ENCODE results near the gene NWD2. TPM values are rescaled to one million over a fixed set of nuclear protein-coding genes. Genes with fewer than 3 reads are reported as not detected.

The NWD2 gene
- polyA plus RNA-seq, 1 donor (not counting 4 experiments of a cell fraction or from before 2014, with no cell fraction given), result 0.10 TPM

- no peak for DNase-seq (ENCODE audit: low read depth, low spot score)
- Histone ChIP-seq H4K20me1 (ENCODE audit: control insufficient read depth, extremely low read depth, insufficient read depth, low read length) (no peaks in the 10 kb centered on the region), H2AFZ (ENCODE audit: control insufficient read depth, low read length) (no peak overlapping the region), H3K36me3 (ENCODE audit: control insufficient read depth in 2 of 2, extremely low read depth in 1 of 2, insufficient read depth in 2 of 2, low read length in 2 of 2) (no peaks in the 10 kb centered on the region), H3K9me3 (ENCODE audit: control insufficient read depth, low read depth, low read length) (no peaks in the 10 kb centered on the region), H3K4me2 (ENCODE audit: control insufficient read depth, extremely low read depth, insufficient read depth, low read depth, low read length) (no peak overlapping the region), H3K9ac (ENCODE audit: control insufficient read depth, extremely low read depth, insufficient read depth, low read length) (no peak overlapping the region), H3K79me2 (ENCODE audit: control insufficient read depth, insufficient read depth, low read length) (no peaks in the 10 kb centered on the region), H3K9me1 (ENCODE audit: control insufficient read depth, extremely low read depth, insufficient read depth, low read length) (no peaks in the 10 kb centered on the region), H3K4me3 (ENCODE audit: control insufficient read depth in 2 of 3, extremely low read depth in 1 of 3, insufficient read depth in 2 of 3, low read depth in 1 of 3, low read length in 3 of 3) (no peak overlapping the region), H3K27ac (ENCODE audit: control insufficient read depth, insufficient read depth, low read length) (no peak overlapping the region), H3K27me3 (ENCODE audit: control insufficient read depth, extremely low read depth, insufficient read depth, low read length) (no peaks in the 10 kb centered on the region), H3K4me1 (ENCODE audit: control insufficient read depth, extremely low read depth, insufficient read depth, low read length) (peaks cover 21% of the 10 kb centered on the region)
- dilution Hi-C loops (cut with MboI; ENCODE audit: extremely low pct_ligation_motif_present, low sequenced_read_pairs), result no loop called here
- FAIRE-seq, result no peak
- no peak for TF ChIP-seq EZH2 (IDR thresholded peaks at IDR 0.05; ENCODE audit: low read length)
- TF ChIP-seq CTCF (optimal IDR thresholded peaks at IDR 0.05 in 1 of 3, IDR thresholded peaks at IDR 0.05 in 1 of 3, conservative IDR thresholded peaks at IDR 0.05 in 1 of 3; ENCODE audit: extremely low read depth in 1 of 3, insufficient read depth in 2 of 3, low read length in 3 of 3), result no peak
Observed at GRCh38 chr4:37442062-37442323, 197.4 kb downstream of the NWD2 start.

- no peaks in the 10 kb centered on the region for H4K20me1 ChIP-seq (ENCODE audit: control insufficient read depth, extremely low read depth, insufficient read depth, low read length)
- TF ChIP-seq CTCF (optimal IDR thresholded peaks at IDR 0.05 in 1 of 3, IDR thresholded peaks at IDR 0.05 in 1 of 3, conservative IDR thresholded peaks at IDR 0.05 in 1 of 3; ENCODE audit: extremely low read depth in 1 of 3, insufficient read depth in 2 of 3, low read length in 3 of 3), result no peak
- H3K9me3 ChIP-seq (ENCODE audit: control insufficient read depth, low read depth, low read length), result no peaks in the 10 kb centered on the region
- FAIRE-seq (no peak), DNase-seq (ENCODE audit: low read depth, low spot score) (no peak)
- dilution Hi-C loops (cut with MboI; ENCODE audit: extremely low pct_ligation_motif_present, low sequenced_read_pairs), result no loop called here
- no peaks in the 10 kb centered on the region for H3K79me2 ChIP-seq (ENCODE audit: control insufficient read depth, insufficient read depth, low read length)
- H3K9me1 ChIP-seq (ENCODE audit: control insufficient read depth, extremely low read depth, insufficient read depth, low read length), result no peaks in the 10 kb centered on the region
- peaks cover 21% of the 10 kb centered on the region for H3K4me1 ChIP-seq (ENCODE audit: control insufficient read depth, extremely low read depth, insufficient read depth, low read length)
- no peak overlapping the region for H3K9ac ChIP-seq (ENCODE audit: control insufficient read depth, extremely low read depth, insufficient read depth, low read length)
- H3K4me2 ChIP-seq (ENCODE audit: control insufficient read depth, extremely low read depth, insufficient read depth, low read depth, low read length), result no peak overlapping the region
- no peaks in the 10 kb centered on the region for H3K36me3 ChIP-seq (ENCODE audit: control insufficient read depth in 2 of 2, extremely low read depth in 1 of 2, insufficient read depth in 2 of 2, low read length in 2 of 2)
- no peak overlapping the region for H3K4me3 ChIP-seq (ENCODE audit: control insufficient read depth in 2 of 3, extremely low read depth in 1 of 3, insufficient read depth in 2 of 3, low read depth in 1 of 3, low read length in 3 of 3)
- no peak overlapping the region for H3K27ac ChIP-seq (ENCODE audit: control insufficient read depth, insufficient read depth, low read length)
- no peak overlapping the region for H2AFZ ChIP-seq (ENCODE audit: control insufficient read depth, low read length)
- no peaks in the 10 kb centered on the region for H3K27me3 ChIP-seq (ENCODE audit: control insufficient read depth, extremely low read depth, insufficient read depth, low read length)
Observed at GRCh38 chr4:37443137-37443536, 198.6 kb downstream of the NWD2 start.

Measured in keratinocyte (primary cell).